IMR-90 (cell line): ENCODE measurements around the gene IFT81. TPM values are rescaled to one million over a fixed set of nuclear protein-coding genes. Genes with fewer than 3 reads are reported as not detected.

Source experiments
- ATAC-seq: fragments of 200-7000 bp; cut with Tn5 transposase; 2 replicates; pipeline ENCODE4 v1.9.1; 2020; ENCODE audit warnings: low read depth, mild to moderate bottlenecking, moderate library complexity
- BruUV-seq: library from RNA; stranded (reverse); fragments of 400-500 nt; replicated peaks from 2 replicates; lab custom pipeline; 2021; lab: Mats Ljungman, UMichigan
- CTCF ChIA-PET: fragments of 300-600 bp; formaldehyde crosslinking; extraction: SDS; loops from one replicate; lab custom pipeline; 2021; ENCODE audit warnings: antibody characterized with exemption; lab: Yijun Ruan, JAX
- POLR2A ChIA-PET: fragments of 300-600 bp; sonication (Branson Sonifier 250); formaldehyde crosslinking; loops from one replicate; lab custom pipeline; 2022; ENCODE audit warnings: antibody characterized with exemption; ENCODE audit not compliant: unreplicated experiment; lab: Charles Lee
- DNase-seq: peaks from one replicate; pipeline ENCODE4 v3.0.0; 2013
- H2AFZ ChIP-seq: replicated peaks from 2 replicates; pipeline ENCODE3; 2013; ENCODE audit warnings: low read length, mild to moderate bottlenecking; ENCODE audit not compliant: poor library complexity
- H2AK5ac ChIP-seq: 2 replicates; pipeline ENCODE4 v1.6.1; 2013; ENCODE audit warnings: low read depth, low read length, inconsistent platforms
- H2AK9ac ChIP-seq: replicated peaks from 2 replicates; pipeline ENCODE3; 2013; ENCODE audit warnings: mild to moderate bottlenecking, low read depth, low read length, moderate library complexity; ENCODE audit not compliant: poor library complexity
- H2BK120ac ChIP-seq: 2 replicates; pipeline ENCODE4 v1.6.1; 2013; ENCODE audit warnings: low read depth, low read length, inconsistent platforms
- H2BK15ac ChIP-seq: 3 replicates; pipeline ENCODE4 v1.6.1; 2013; ENCODE audit warnings: low read depth, low read length, inconsistent platforms
- H2BK20ac ChIP-seq: 2 replicates; pipeline ENCODE4 v1.6.1; 2013; ENCODE audit warnings: low read depth, mild to moderate bottlenecking, inconsistent platforms, low read length, moderate library complexity
- H2BK5ac ChIP-seq: 2 replicates; pipeline ENCODE4 v1.6.1; 2013; ENCODE audit warnings: mild to moderate bottlenecking, low read depth, low read length, inconsistent platforms; ENCODE audit not compliant: poor library complexity, severe bottlenecking
- H3K14ac ChIP-seq: replicated peaks from 2 replicates; pipeline ENCODE4 v1.6.1; 2013; ENCODE audit warnings: low read depth, low read length, inconsistent platforms
- H3K18ac ChIP-seq: 2 replicates; pipeline ENCODE4 v1.6.1; 2013; ENCODE audit warnings: low read depth, low read length, control low read depth
- H3K23ac ChIP-seq: 2 replicates; pipeline ENCODE4 v1.6.1; 2013; ENCODE audit warnings: low read depth, low read length, inconsistent platforms
- H3K27ac ChIP-seq: 2 replicates; pipeline ENCODE4 v1.5.1; 2013; ENCODE audit warnings: mild to moderate bottlenecking, control low read depth, low read length; ENCODE audit not compliant: insufficient read depth
- H3K27me3 ChIP-seq: 2 replicates; pipeline ENCODE4 v1.6.1; 2013; ENCODE audit warnings: low read length; ENCODE audit not compliant: control insufficient read depth, insufficient read depth
- H3K36me3 ChIP-seq: 2 replicates; pipeline ENCODE4 v1.6.1; 2013; ENCODE audit warnings: low read length, mixed read lengths; ENCODE audit not compliant: control insufficient read depth, insufficient read depth
- H3K4ac ChIP-seq: 2 replicates; pipeline ENCODE4 v1.6.1; 2013; ENCODE audit warnings: low read depth, low read length, inconsistent platforms
- H3K4me1 ChIP-seq: 2 replicates; pipeline ENCODE4 v1.6.1; 2013; ENCODE audit warnings: low read length, mixed read lengths; ENCODE audit not compliant: control insufficient read depth, insufficient read depth
- H3K4me2 ChIP-seq: 2 replicates; pipeline ENCODE4 v1.6.1; 2013; ENCODE audit warnings: low read depth, mild to moderate bottlenecking, control low read depth, low read length, moderate library complexity
- H3K4me3 ChIP-seq: 2 replicates; pipeline ENCODE4 v1.5.1; 2013; ENCODE audit warnings: low read depth, mild to moderate bottlenecking, control low read depth, low read length, moderate library complexity; ENCODE audit not compliant: insufficient read depth
- H3K56ac ChIP-seq: 2 replicates; pipeline ENCODE4 v1.6.1; 2013; ENCODE audit warnings: low read length, inconsistent platforms; ENCODE audit not compliant: insufficient read depth; ENCODE audit errors: extremely low read depth
- H3K79me1 ChIP-seq, 2 experiments: 2 replicates each; pipeline ENCODE4 v1.6.1; 2013; ENCODE audit warnings: low read length in 2 of 2, inconsistent platforms in 1 of 2, low read depth in 1 of 2
- H3K9ac ChIP-seq: 2 replicates; pipeline ENCODE4 v1.6.1; 2013; ENCODE audit warnings: low read depth, low read length, control low read depth
- H3K9me1 ChIP-seq: 2 replicates; pipeline ENCODE4 v1.6.1; 2013; ENCODE audit warnings: low read length, inconsistent platforms; ENCODE audit not compliant: insufficient read depth
- H3K9me3 ChIP-seq: 2 replicates; pipeline ENCODE4 v1.6.1; 2013; ENCODE audit warnings: low read length; ENCODE audit not compliant: control insufficient read depth, insufficient read depth
- H4K20me1 ChIP-seq: 2 replicates; pipeline ENCODE4 v1.6.1; 2013; ENCODE audit warnings: low read length, inconsistent platforms; ENCODE audit not compliant: insufficient read depth
- H4K5ac ChIP-seq: 2 replicates; pipeline ENCODE4 v1.6.1; 2013; ENCODE audit warnings: mild to moderate bottlenecking, low read depth, low read length, control low read depth
- H4K8ac ChIP-seq, 2 experiments: 2 replicates each; pipeline ENCODE4 v1.6.1; 2013; ENCODE audit warnings: low read depth in 2 of 2, low read length in 2 of 2, control low read depth in 1 of 2, inconsistent platforms in 1 of 2
- H4K91ac ChIP-seq: 2 replicates; pipeline ENCODE4 v1.6.1; 2013; ENCODE audit warnings: low read depth, low read length, inconsistent platforms; ENCODE audit not compliant: insufficient read depth
- BHLHE40 ChIP-seq: fragments of 150-350 bp; IDR thresholded peaks from 2 replicates; pipeline ENCODE4 v1.6.1; 2016; ENCODE audit warnings: mild to moderate bottlenecking, low read depth, low read length
- CHD1 ChIP-seq: IDR thresholded peaks from 2 replicates; pipeline ENCODE4 v1.6.1; 2012; ENCODE audit warnings: low read depth, low read length, improper control_type of control experiment
- MXI1 ChIP-seq: IDR thresholded peaks from 2 replicates; pipeline ENCODE4 v1.6.1; 2012; ENCODE audit warnings: low read depth, mild to moderate bottlenecking, low read length, moderate library complexity, borderline replicate concordance
- RCOR1 ChIP-seq: IDR thresholded peaks from 2 replicates; pipeline ENCODE4 v1.6.1; 2012; ENCODE audit warnings: mild to moderate bottlenecking, low read length, improper control_type of control experiment; ENCODE audit not compliant: insufficient replicate concordance
- SMC3 ChIP-seq: fragments of 150-350 bp; IDR thresholded peaks from 2 replicates; pipeline ENCODE4 v1.6.1; 2016; ENCODE audit warnings: low read depth, mild to moderate bottlenecking, antibody characterized with exemption, low read length, moderate library complexity
- WGBS, 2 experiments: methylation state at CpG; one replicate each; pipeline versions ENCODE4 v1.1.5 to v1.1.7; 2013; ENCODE audit warnings: missing lambda C conversion rate in 2 of 2; ENCODE audit not compliant: insufficient read length in 1 of 2; ENCODE audit errors: extremely low coverage in 2 of 2; 5-methylcytosine and 5-hydroxymethylcytosine counted together
- dilution Hi-C: fragments of 300-500 bp; cut with HindIII; formaldehyde crosslinking; loops from one replicate; pipeline ENCODE4 v1.14.3; 2018; ENCODE audit warnings: low sequenced_read_pairs; ENCODE audit not compliant: unreplicated experiment
- in situ Hi-C: fragments of 300-500 bp; cut with MboI; formaldehyde crosslinking; loops from 3 replicates; pipeline ENCODE4 v1.14.3; 2019; ENCODE audit warnings: low sequenced_read_pairs, inconsistent platforms, mixed read lengths
- intact Hi-C: fragments of 100-400 bp; cut with micrococcal nuclease; formaldehyde crosslinking; loops from 2 replicates; pipeline ENCODE4 v1.10.0; 2022
- polyA plus RNA-seq, 3 experiments: library from polyadenylated mRNA; depleted of rRNA; stranded (reverse); fragments of >200 nt; gene quantifications; 2 replicates each; pipeline ENCODE4 v1.2.3, GENCODE V29; 2012; ENCODE audit warnings: low replicate concordance in 1 of 3
- total RNA-seq: library from RNA; depleted of rRNA; stranded (reverse); fragments of >200 nt; gene quantifications from 2 replicates; pipeline ENCODE4 v1.2.3, GENCODE V29; 2012

The IFT81 gene
- total and polyA plus RNA-seq, 2 of the 4 experiments (the other 2 are of a cell fraction) = 6.1 to 8.1 TPM

GRCh38 chr12:110174373-110174996 is 50.3 kb downstream of the IFT81 start:
- no peak overlapping the region for H3K56ac ChIP-seq
- BruUV-seq = no TSS peak
- H2AFZ ChIP-seq = no peak overlapping the region
- H2BK120ac ChIP-seq = no peak overlapping the region
- no peak overlapping the region for H3K14ac ChIP-seq
- peaks cover 5% of the 10 kb centered on the region for H3K9me1 ChIP-seq
- no peak overlapping the region for H2BK15ac ChIP-seq
- intact Hi-C loops = no loop called here
- no peak overlapping the region for H3K4me3 ChIP-seq
- WGBS, 2 experiments = 92% methylated on average over 2 of the region's 6 CpGs; no CpG with 5 or more reads in 1 of the 2 experiments
- no peak overlapping the region for H2BK5ac ChIP-seq
- H4K91ac ChIP-seq = no peak overlapping the region
- H3K79me1 ChIP-seq = no peaks in the 10 kb centered on the region
- DNase-seq (no peak), ATAC-seq (no peak)
- H3K23ac ChIP-seq = no peak overlapping the region
- CTCF ChIA-PET = interaction anchor here (0.7 kb wide), 1 partner anchor 70 kb away, joined by 6 read pairs; no protein-coding TSS in a partner anchor
- TF ChIP-seq SMC3 (no peak), CHD1 (no peak), BHLHE40 (no peak), RCOR1 (no peak), MXI1 (no peak)
- H3K27ac ChIP-seq = no peak overlapping the region
- H4K20me1 ChIP-seq = no peaks in the 10 kb centered on the region
- H3K4me1 ChIP-seq = peaks cover 2% of the 10 kb centered on the region
- H3K36me3 ChIP-seq = peaks cover 3% of the 10 kb centered on the region; the same call in 1 of the 2 replicates
- no peak overlapping the region for H4K8ac ChIP-seq
- H3K9me3 ChIP-seq = no peaks in the 10 kb centered on the region
- no peak overlapping the region for H4K5ac ChIP-seq
- H2AK9ac ChIP-seq = no peak overlapping the region
- H3K4me2 ChIP-seq = no peak overlapping the region
- no peak overlapping the region for H3K18ac ChIP-seq
- no peak overlapping the region for H3K9ac ChIP-seq
- dilution Hi-C loops = no loop called here
- no peaks in the 10 kb centered on the region for H3K27me3 ChIP-seq
- H3K4ac ChIP-seq = no peak overlapping the region
- POLR2A ChIA-PET = no interaction called here
- no peak overlapping the region for H2BK20ac ChIP-seq
- no peak overlapping the region for H2AK5ac ChIP-seq
- in situ Hi-C loops = no loop called here
